NCI-H82 treated with DMSO at 0.1 percent for 48 hours (cell line): ENCODE data around the gene IDH1.
"Not testable (repeated sequence)": the region's sequence is repeated elsewhere in the genome, so short reads cannot be mapped to it uniquely, and the experiment has no call there.

Experiments used
- DNase-seq: peaks from one replicate; lab custom pipeline; 2025; ENCODE audit not compliant: unreplicated experiment; lab: John Stamatoyannopoulos, UW

IDH1 gene

GRCh38 chr2:208256849-208257813 lies 2.3 kb upstream of the IDH1 start:
- not testable (repeated sequence) for DNase-seq

GRCh38 chr2:208256192-208256782 lies 1.4 kb upstream of the IDH1 start:
- no peak for DNase-seq

- no peak for DNase-seq
These were observed 761 bp upstream of the IDH1 start for GRCh38 chr2:208255557-208256106.

GRCh38 chr2:208254118-208254870 lies 577 bp downstream of the IDH1 start:
- DNase-seq, result peak; percentile 81

- DNase-seq, result no peak
These were observed 1.2 kb downstream of the IDH1 start for GRCh38 chr2:208253600-208254117.

- no peak for DNase-seq
These were observed 2.0 kb downstream of the IDH1 start for GRCh38 chr2:208252716-208253492.

GRCh38 chr2:208251098-208251497 lies 3.8 kb downstream of the IDH1 start:
- DNase-seq, result no peak

GRCh38 chr2:208250388-208250787 lies 4.5 kb downstream of the IDH1 start:
- DNase-seq, result no peak

GRCh38 chr2:208249296-208249695 lies 5.6 kb downstream of the IDH1 start:
- no peak for DNase-seq

- no peak for DNase-seq
These were observed 6.3 kb downstream of the IDH1 start for GRCh38 chr2:208248601-208249000.

GRCh38 chr2:208245746-208246145 lies 9.1 kb downstream of the IDH1 start:
- peak; percentile 39 for DNase-seq

GRCh38 chr2:208244422-208244821 lies 10.4 kb downstream of the IDH1 start:
- DNase-seq, result no peak

GRCh38 chr2:208240619-208241209 lies 14.2 kb downstream of the IDH1 start:
- DNase-seq, result no peak

GRCh38 chr2:208239770-208240493 lies 14.9 kb downstream of the IDH1 start:
- DNase-seq, result no peak

- DNase-seq, result no peak
These were observed 19.0 kb downstream of the IDH1 start for GRCh38 chr2:208235860-208236259.

GRCh38 chr2:208234786-208235185 lies 20.1 kb downstream of the IDH1 start:
- no peak for DNase-seq

- DNase-seq, result no peak
These were observed 26.4 kb downstream of the IDH1 start for GRCh38 chr2:208228476-208228875.

- DNase-seq, result no peak
These were observed 27.2 kb downstream of the IDH1 start for GRCh38 chr2:208227581-208228232.

- DNase-seq, result no peak
These were observed 30.1 kb downstream of the IDH1 start for GRCh38 chr2:208224802-208225201.
